Measurements from ENCODE around the gene CDK5RAP2. TPM values are rescaled to one million over a fixed set of nuclear protein-coding genes. Genes with fewer than 3 reads are reported as not detected.

CDK5RAP2 gene
- total RNA-seq, 1 experiment from 2014 or later, result 50.0 TPM

GRCh38 chr9:120603591-120603990 lies 23.6 kb upstream of the CDK5RAP2 start:
- Mint-ChIP-seq H3K4me1 (ENCODE audit: insufficient read depth, unreplicated experiment) (peaks cover 5% of the 10 kb centered on the region), H3K9me3 (ENCODE audit: unreplicated experiment) (no peaks in the 10 kb centered on the region), H3K4me3 (ENCODE audit: unreplicated experiment) (no peak overlapping the region), H3K27me3 (ENCODE audit: insufficient read depth, unreplicated experiment) (no peaks in the 10 kb centered on the region), H3K36me3 (ENCODE audit: insufficient read depth, unreplicated experiment) (peaks cover 24% of the 10 kb centered on the region), H3K27ac (ENCODE audit: low read depth, unreplicated experiment) (no peak overlapping the region)
- BruUV-seq (replicated peaks), result no TSS peak
- intact Hi-C loops (cut with micrococcal nuclease), result no loop called here
- DNase-seq (ENCODE audit: unreplicated experiment), result no peak
- CTCF ChIA-PET, result interaction anchor here (1.8 kb wide), 1 partner anchor 22 kb away, joined by 3 read pairs; no protein-coding TSS in a partner anchor
- TF ChIP-seq, protein P1, sequence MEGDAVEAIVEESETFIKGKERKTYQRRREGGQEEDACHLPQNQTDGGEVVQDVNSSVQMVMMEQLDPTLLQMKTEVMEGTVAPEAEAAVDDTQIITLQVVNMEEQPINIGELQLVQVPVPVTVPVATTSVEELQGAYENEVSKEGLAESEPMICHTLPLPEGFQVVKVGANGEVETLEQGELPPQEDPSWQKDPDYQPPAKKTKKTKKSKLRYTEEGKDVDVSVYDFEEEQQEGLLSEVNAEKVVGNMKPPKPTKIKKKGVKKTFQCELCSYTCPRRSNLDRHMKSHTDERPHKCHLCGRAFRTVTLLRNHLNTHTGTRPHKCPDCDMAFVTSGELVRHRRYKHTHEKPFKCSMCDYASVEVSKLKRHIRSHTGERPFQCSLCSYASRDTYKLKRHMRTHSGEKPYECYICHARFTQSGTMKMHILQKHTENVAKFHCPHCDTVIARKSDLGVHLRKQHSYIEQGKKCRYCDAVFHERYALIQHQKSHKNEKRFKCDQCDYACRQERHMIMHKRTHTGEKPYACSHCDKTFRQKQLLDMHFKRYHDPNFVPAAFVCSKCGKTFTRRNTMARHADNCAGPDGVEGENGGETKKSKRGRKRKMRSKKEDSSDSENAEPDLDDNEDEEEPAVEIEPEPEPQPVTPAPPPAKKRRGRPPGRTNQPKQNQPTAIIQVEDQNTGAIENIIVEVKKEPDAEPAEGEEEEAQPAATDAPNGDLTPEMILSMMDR (IDR thresholded peaks at IDR 0.05; ENCODE audit: unreplicated experiment), result no peak
- POLR2A ChIA-PET, result interaction anchor here (1.0 kb wide), 1 partner anchor 12 kb away, joined by 3 read pairs; no protein-coding TSS in a partner anchor

DNA sequence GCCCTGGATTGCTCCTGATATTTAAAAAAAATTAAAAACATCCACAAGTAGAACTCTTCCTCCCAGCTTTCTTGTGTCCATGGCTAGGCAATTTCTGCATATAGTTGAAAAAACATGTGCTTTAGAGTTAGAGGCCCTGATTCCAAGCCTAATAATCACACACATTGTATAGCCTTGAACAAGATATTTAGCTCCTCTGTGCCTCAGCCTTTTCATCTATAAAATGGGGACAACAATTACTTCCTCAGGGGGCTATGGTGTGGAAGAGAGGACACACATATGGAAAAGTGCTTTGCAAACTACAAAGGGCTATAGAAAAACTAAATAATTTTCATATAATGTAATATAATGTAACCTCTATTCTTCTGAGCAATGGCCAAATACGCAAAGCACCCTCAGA lies 23.0 kb upstream of the CDK5RAP2 start:
- H3K4me3 Mint-ChIP-seq (ENCODE audit: unreplicated experiment), result no peak overlapping the region
- no peaks in the 10 kb centered on the region for H3K27me3 Mint-ChIP-seq (ENCODE audit: insufficient read depth, unreplicated experiment)
- H3K9me3 Mint-ChIP-seq (ENCODE audit: unreplicated experiment), result no peaks in the 10 kb centered on the region
- H3K36me3 Mint-ChIP-seq (ENCODE audit: insufficient read depth, unreplicated experiment), result peaks cover 24% of the 10 kb centered on the region
- no TSS peak for BruUV-seq (replicated peaks)
- H3K4me1 Mint-ChIP-seq (ENCODE audit: insufficient read depth, unreplicated experiment), result no peaks in the 10 kb centered on the region
- intact Hi-C loops (cut with micrococcal nuclease), result no loop called here
- DNase-seq (ENCODE audit: unreplicated experiment), result no peak
- TF ChIP-seq, protein P1 (IDR thresholded peaks at IDR 0.05; ENCODE audit: unreplicated experiment), result no peak
- no peak overlapping the region for H3K27ac Mint-ChIP-seq (ENCODE audit: low read depth, unreplicated experiment)
- ChIA-PET CTCF (interaction anchor here (0.6 to 1.8 kb wide), 2 partner anchors 10 to 22 kb away, joined by 3 to 4 read pairs; no protein-coding TSS in a partner anchor), POLR2A (interaction anchor here (1.0 kb wide), 1 partner anchor 13 kb away, joined by 3 read pairs; no protein-coding TSS in a partner anchor)

GRCh38 chr9:120593955-120594277 lies 13.9 kb upstream of the CDK5RAP2 start:
- intact Hi-C loops (cut with micrococcal nuclease), result no loop called here
- no peak overlapping the region for H3K4me3 Mint-ChIP-seq (ENCODE audit: unreplicated experiment)
- no peak overlapping the region for H3K27ac Mint-ChIP-seq (ENCODE audit: low read depth, unreplicated experiment)
- peaks cover 8% of the 10 kb centered on the region for H3K36me3 Mint-ChIP-seq (ENCODE audit: insufficient read depth, unreplicated experiment)
- no peaks in the 10 kb centered on the region for H3K27me3 Mint-ChIP-seq (ENCODE audit: insufficient read depth, unreplicated experiment)
- no peaks in the 10 kb centered on the region for H3K4me1 Mint-ChIP-seq (ENCODE audit: insufficient read depth, unreplicated experiment)
- BruUV-seq (replicated peaks), result no TSS peak
- POLR2A ChIA-PET, result interaction anchor here (0.5 to 1.0 kb wide), 2 partner anchors 12 to 138 kb away, joined by 3 to 4 read pairs; no protein-coding TSS in a partner anchor
- no peak for DNase-seq (ENCODE audit: unreplicated experiment)
- CTCF ChIA-PET, result interaction anchor here (0.5 to 0.6 kb wide), 2 partner anchors 50 to 1044 kb away, joined by 3 read pairs; no protein-coding TSS in a partner anchor
- TF ChIP-seq, protein P1 (IDR thresholded peaks at IDR 0.05; ENCODE audit: unreplicated experiment), result no peak
- no peaks in the 10 kb centered on the region for H3K9me3 Mint-ChIP-seq (ENCODE audit: unreplicated experiment)

GRCh38 chr9:120593250-120593954 lies 13.4 kb upstream of the CDK5RAP2 start:
- no peaks in the 10 kb centered on the region for H3K4me1 Mint-ChIP-seq (ENCODE audit: insufficient read depth, unreplicated experiment)
- no TSS peak for BruUV-seq (replicated peaks)
- no peaks in the 10 kb centered on the region for H3K9me3 Mint-ChIP-seq (ENCODE audit: unreplicated experiment)
- H3K36me3 Mint-ChIP-seq (ENCODE audit: insufficient read depth, unreplicated experiment), result peaks cover 8% of the 10 kb centered on the region
- DNase-seq (ENCODE audit: unreplicated experiment), result no peak
- H3K27ac Mint-ChIP-seq (ENCODE audit: low read depth, unreplicated experiment), result no peak overlapping the region
- no peaks in the 10 kb centered on the region for H3K27me3 Mint-ChIP-seq (ENCODE audit: insufficient read depth, unreplicated experiment)
- H3K4me3 Mint-ChIP-seq (ENCODE audit: unreplicated experiment), result no peak overlapping the region
- TF ChIP-seq, protein P1 (IDR thresholded peaks at IDR 0.05; ENCODE audit: unreplicated experiment), result no peak
- ChIA-PET POLR2A (interaction anchor here (1.0 kb wide), 1 partner anchor 12 kb away, joined by 3 read pairs; no protein-coding TSS in a partner anchor), CTCF (interaction anchor here (0.5 to 1.5 kb wide), 3 partner anchors 27 to 1043 kb away, joined by 3 to 4 read pairs (median 3); no protein-coding TSS in a partner anchor)
- intact Hi-C loops (cut with micrococcal nuclease), result no loop called here
